SU-DHL-6 (cell line): ENCODE results near the gene CNTN6.

ENCODE experiments used
- H2AFZ ChIP-seq: fragments of 200-600 bp; sonication (generic); 2 replicates; pipeline ENCODE4 v1.6.1; 2014; ENCODE audit warnings: low read depth, mild to moderate bottlenecking, moderate library complexity, mixed read lengths, antibody characterized with exemption, low read length; ENCODE audit not compliant: severe bottlenecking
- H3F3A ChIP-seq: fragments of 200-600 bp; shearing (Covaris generic); 2 replicates; pipeline ENCODE4 v1.6.0; 2016; ENCODE audit warnings: antibody characterized with exemption, mild to moderate bottlenecking; ENCODE audit not compliant: insufficient read depth
- H3K27ac ChIP-seq: fragments of 200-600 bp; sonication (generic); 2 replicates; pipeline ENCODE4 v1.5.1; 2016; ENCODE audit warnings: low read depth, mild to moderate bottlenecking, low read length, moderate library complexity, mixed read lengths
- H3K27me3 ChIP-seq: fragments of 200-600 bp; sonication (generic), shearing (Covaris generic); 2 replicates; pipeline ENCODE4 v1.6.0; 2014; ENCODE audit warnings: mild to moderate bottlenecking, low read length
- H3K36me3 ChIP-seq: fragments of 200-600 bp; sonication (generic); 2 replicates; pipeline ENCODE4 v1.6.1; 2014; ENCODE audit warnings: mild to moderate bottlenecking, low read length, mixed read lengths
- H3K4me2 ChIP-seq: fragments of 300-600, 200-600 bp; shearing (Covaris generic), sonication (generic); 2 replicates; pipeline ENCODE4 v1.6.0; 2014; ENCODE audit warnings: low read length, low read depth, mild to moderate bottlenecking; ENCODE audit not compliant: poor library complexity, severe bottlenecking
- H3K4me3 ChIP-seq: fragments of 200-600 bp; sonication (generic); 2 replicates; pipeline ENCODE4 v1.5.1; 2014; ENCODE audit warnings: antibody characterized with exemption, low read length, mild to moderate bottlenecking, mixed read lengths; ENCODE audit not compliant: insufficient read depth, poor library complexity, severe bottlenecking
- H3K79me2 ChIP-seq: fragments of 200-600 bp; sonication (generic); 2 replicates; pipeline ENCODE4 v1.6.1; 2014; ENCODE audit warnings: mild to moderate bottlenecking, low read length, moderate library complexity; ENCODE audit not compliant: insufficient read depth
- H3K9ac ChIP-seq: fragments of 200-600 bp; sonication (generic); 2 replicates; pipeline ENCODE4 v1.7.0; 2014; ENCODE audit warnings: mild to moderate bottlenecking, low read length
- H3K9me2 ChIP-seq: fragments of 200-600 bp; sonication (generic); replicated peaks from 2 replicates; pipeline ENCODE4 v1.6.1; 2014; ENCODE audit warnings: low read length; ENCODE audit not compliant: insufficient read depth
- H3K9me3 ChIP-seq: fragments of 200-600 bp; sonication (generic); 2 replicates; pipeline ENCODE4 v1.6.1; 2014; ENCODE audit warnings: low read length, mixed read lengths; ENCODE audit not compliant: insufficient read depth
- H4K20me1 ChIP-seq: fragments of 200-600 bp; sonication (generic); 2 replicates; pipeline ENCODE4 v1.6.1; 2014; ENCODE audit warnings: low read depth, mild to moderate bottlenecking, antibody characterized with exemption, low read length, moderate library complexity, mixed read lengths
- CTCF ChIP-seq: fragments of 200-600 bp; sonication (generic); IDR thresholded peaks from one replicate; pipeline ENCODE4 v1.5.1; 2017; ENCODE audit warnings: antibody characterized with exemption, mild to moderate bottlenecking, low read length, moderate library complexity; ENCODE audit not compliant: insufficient read depth, poor library complexity, severe bottlenecking
- EZH2phosphoT487 ChIP-seq: fragments of 200-600 bp; sonication (generic), shearing (Covaris generic); conservative IDR thresholded peaks from 2 replicates; pipeline ENCODE4 v1.6.1; 2018; ENCODE audit warnings: mild to moderate bottlenecking, antibody characterized with exemption, low read length, moderate library complexity, mixed read lengths

The CNTN6 gene

GRCh38 chr3:1172644-1173043, 79.8 kb downstream of the CNTN6 start:
- Histone ChIP-seq H3K27ac (no peak overlapping the region), H2AFZ (no peak overlapping the region), H3K27me3 (no peaks in the 10 kb centered on the region), H4K20me1 (no peaks in the 10 kb centered on the region), H3K36me3 (no peaks in the 10 kb centered on the region), H3K9me2 (no peaks in the 10 kb centered on the region), H3K4me3 (no peak overlapping the region), H3K9ac (no peak overlapping the region), H3K79me2 (no peaks in the 10 kb centered on the region), H3K9me3 (no peaks in the 10 kb centered on the region), H3F3A (no peaks in the 10 kb centered on the region), H3K4me2 (no peak overlapping the region)
- TF ChIP-seq CTCF (no peak), EZH2phosphoT487 (no peak)

DNA sequence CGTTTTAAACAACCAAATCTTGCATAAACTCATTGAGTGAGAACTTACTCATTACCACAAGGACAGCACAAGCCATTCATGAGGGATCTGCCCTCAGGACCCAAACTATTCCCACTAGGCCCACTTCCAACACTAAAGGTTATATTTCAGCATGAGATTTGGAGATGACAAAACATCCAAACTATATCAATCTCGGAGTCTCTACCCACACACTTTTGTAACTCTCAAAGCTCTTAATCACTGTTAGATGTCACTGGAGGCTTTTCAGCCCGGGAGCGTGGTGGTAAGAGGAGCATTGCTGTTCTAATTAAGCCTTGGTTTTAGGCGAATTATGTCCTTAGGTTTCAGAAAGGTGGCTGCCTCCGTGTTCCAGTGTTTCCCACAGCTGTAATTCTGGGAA, 86.3 kb downstream of the CNTN6 start:
- H3K27ac ChIP-seq = no peak overlapping the region
- no peak overlapping the region for H3K4me3 ChIP-seq
- H3K9me3 ChIP-seq = no peaks in the 10 kb centered on the region
- H4K20me1 ChIP-seq = no peaks in the 10 kb centered on the region
- no peaks in the 10 kb centered on the region for H3K79me2 ChIP-seq
- H3K9me2 ChIP-seq = no peaks in the 10 kb centered on the region
- H3F3A ChIP-seq = no peaks in the 10 kb centered on the region
- TF ChIP-seq CTCF (no peak), EZH2phosphoT487 (no peak)
- H3K4me2 ChIP-seq = no peak overlapping the region
- H3K27me3 ChIP-seq = no peaks in the 10 kb centered on the region
- no peak overlapping the region for H2AFZ ChIP-seq
- no peak overlapping the region for H3K9ac ChIP-seq
- H3K36me3 ChIP-seq = no peaks in the 10 kb centered on the region

GRCh38 chr3:1183320-1184048, 90.7 kb downstream of the CNTN6 start:
- no peak overlapping the region for H3K9ac ChIP-seq

More at GRCh38 chr3:1183320-1184048, 90.7 kb downstream of the CNTN6 start:
- no peaks in the 10 kb centered on the region for H4K20me1 ChIP-seq
- H2AFZ ChIP-seq = no peak overlapping the region
- no peak overlapping the region for H3K4me3 ChIP-seq
- H3K79me2 ChIP-seq = no peaks in the 10 kb centered on the region
- H3F3A ChIP-seq = no peaks in the 10 kb centered on the region
- H3K9me3 ChIP-seq = no peaks in the 10 kb centered on the region
- no peaks in the 10 kb centered on the region for H3K9me2 ChIP-seq
- H3K27ac ChIP-seq = no peak overlapping the region
- TF ChIP-seq CTCF (no peak), EZH2phosphoT487 (no peak)
- no peak overlapping the region for H3K4me2 ChIP-seq
- H3K27me3 ChIP-seq = no peaks in the 10 kb centered on the region
- no peaks in the 10 kb centered on the region for H3K36me3 ChIP-seq
